GM18870 (cell line): ENCODE data around the gene CNIH2.

Source experiments
- ATAC-seq: cut with Tn5 transposase; IDR thresholded peaks from one replicate; pipeline ENCODE4 v1.9.1; 2021; ENCODE audit warnings: moderate library complexity; ENCODE audit not compliant: unreplicated experiment

The CNIH2 gene

GRCh38 chr11:66327171-66328030 lies 49.4 kb downstream of the CNIH2 start:
- ATAC-seq = no peak

- ATAC-seq = no peak
These were observed 50.0 kb downstream of the CNIH2 start for GRCh38 chr11:66328031-66328301.

GRCh38 chr11:66328302-66329144 lies 50.5 kb downstream of the CNIH2 start:
- ATAC-seq = no peak

- ATAC-seq = no peak
These were observed 51.2 kb downstream of the CNIH2 start for GRCh38 chr11:66329165-66329673.

- ATAC-seq = no peak
These were observed 53.0 kb downstream of the CNIH2 start for GRCh38 chr11:66330931-66331330.

- ATAC-seq = no peak
These were observed 53.8 kb downstream of the CNIH2 start for GRCh38 chr11:66331542-66332370.

- no peak for ATAC-seq
These were observed 54.6 kb downstream of the CNIH2 start for GRCh38 chr11:66332371-66333219.

- no peak for ATAC-seq
These were observed 55.4 kb downstream of the CNIH2 start for GRCh38 chr11:66333220-66333877.
